T-helper 17 cell (primary cell): ENCODE measurements around the gene CD6. TPM values are rescaled to one million over a fixed set of nuclear protein-coding genes. Genes with fewer than 3 reads are reported as not detected.
"Not testable (repeated sequence)": the region's sequence is repeated elsewhere in the genome, so short reads cannot be mapped to it uniquely, and the experiment has no call there.

ENCODE experiments used
- ATAC-seq: fragments of 150-1000 bp; cut with Tn5 transposase; 2 replicates; pipeline ENCODE4 v1.10.0; 2021; ENCODE audit warnings: mild to moderate bottlenecking, moderate library complexity
- DNase-seq, 3 donors: peaks; one replicate each; pipeline versions ENCODE4 v3.0.0 to v3.0.0-alpha.2; 2020 to 2021
- H3K9me3 ChIP-seq: one replicate; pipeline ENCODE4 v1.7.0; 2013; ENCODE audit warnings: low read length, mild to moderate bottlenecking; ENCODE audit not compliant: control insufficient read depth, poor library complexity, severe bottlenecking
- H3K27ac Mint-ChIP-seq: one replicate; pipeline ENCODE4 v1.8.0; 2022; ENCODE audit warnings: mild to moderate bottlenecking, moderate library complexity, mixed read lengths
- H3K27me3 Mint-ChIP-seq: one replicate; pipeline ENCODE4 v1.8.0; 2022; ENCODE audit warnings: mixed read lengths
- H3K36me3 Mint-ChIP-seq: one replicate; pipeline ENCODE4 v1.8.0; 2022; ENCODE audit warnings: low read depth, mixed read lengths
- H3K4me1 Mint-ChIP-seq: one replicate; pipeline ENCODE4 v1.8.0; 2022; ENCODE audit warnings: mild to moderate bottlenecking, mixed read lengths
- H3K4me3 Mint-ChIP-seq: one replicate; pipeline ENCODE4 v1.8.0; 2022; ENCODE audit warnings: mild to moderate bottlenecking, moderate library complexity, mixed read lengths
- total RNA-seq, 4 donors: library from RNA in 2 of 4; stranded (reverse) in 2 of 4; gene quantifications; one replicate each; pipeline ENCODE4 v1.2.3 and lab custom pipeline; 2022 to 2026

CD6 gene
- total RNA-seq, 2 donors from 2014 or later = 533 to 568 TPM

DNA sequence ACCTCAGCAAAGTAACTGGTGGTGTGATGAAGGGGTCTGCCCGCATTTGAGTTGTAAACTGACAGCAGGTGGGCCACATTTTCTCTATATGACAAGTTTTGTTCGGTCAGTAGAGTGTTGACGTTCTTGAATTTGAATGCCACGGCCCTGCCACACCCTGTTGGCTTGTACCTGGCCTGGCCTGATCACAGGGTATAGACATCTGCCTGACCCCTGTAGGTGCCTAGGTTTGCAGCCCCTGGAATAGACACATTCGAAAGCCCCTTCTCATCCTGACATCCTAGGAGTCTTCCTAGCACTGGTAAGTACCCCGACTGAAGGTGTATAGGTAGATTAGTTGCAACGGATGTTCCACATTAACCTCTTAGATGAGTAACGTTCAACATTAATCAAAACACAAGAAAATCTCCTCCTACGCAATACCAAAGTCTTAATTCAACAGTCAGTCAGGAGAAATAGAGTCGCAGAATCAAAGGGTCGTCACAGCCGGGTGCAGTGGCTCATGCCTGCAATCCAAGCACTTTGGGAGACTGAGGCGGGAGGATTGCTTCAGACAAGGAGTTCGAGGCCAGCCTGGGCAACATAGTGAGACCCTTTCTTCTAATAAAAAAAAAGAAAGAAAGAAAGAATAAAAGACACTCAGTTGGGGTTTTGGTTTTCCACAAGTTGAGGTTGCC is 87.2 kb downstream of the CD6 start:
- DNase-seq (no peak), ATAC-seq (no peak)
- no peaks in the 10 kb centered on the region for H3K27me3 Mint-ChIP-seq
- H3K36me3 Mint-ChIP-seq = no peaks in the 10 kb centered on the region
- H3K4me3 Mint-ChIP-seq = no peak overlapping the region
- H3K9me3 ChIP-seq = no peaks in the 10 kb centered on the region
- peaks cover 52% of the 10 kb centered on the region for H3K4me1 Mint-ChIP-seq
- H3K27ac Mint-ChIP-seq = peak overlapping the region; percentile 98

DNA sequence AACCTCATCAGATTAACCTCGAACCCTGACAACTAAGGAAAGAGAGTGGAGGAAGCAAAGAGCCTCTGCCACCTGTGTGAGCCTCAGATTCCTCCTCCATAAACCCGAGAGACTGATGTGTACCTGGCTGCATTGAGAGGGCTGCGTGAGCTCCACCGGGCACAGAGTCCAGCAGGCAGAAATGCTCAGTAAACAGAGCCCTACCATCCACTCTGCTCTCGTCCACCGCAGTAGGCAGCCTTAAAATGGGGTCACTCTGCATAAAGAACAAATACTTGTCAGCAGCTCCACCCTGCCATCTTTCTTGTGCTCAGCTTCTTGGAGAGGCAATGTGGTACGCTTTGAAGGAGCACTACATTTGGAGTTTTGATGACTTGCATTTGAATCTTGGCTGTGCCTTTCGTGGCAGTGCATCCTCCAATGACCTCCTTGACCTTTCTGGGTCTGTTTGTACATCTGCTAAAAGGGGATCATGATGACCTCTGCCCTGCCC is 87.8 kb downstream of the CD6 start:
- ATAC-seq = no peak
- peak overlapping the region; percentile 98 for H3K27ac Mint-ChIP-seq
- no peaks in the 10 kb centered on the region for H3K9me3 ChIP-seq
- no peaks in the 10 kb centered on the region for H3K36me3 Mint-ChIP-seq
- H3K4me3 Mint-ChIP-seq = peak overlapping the region; percentile 33
- peaks cover 48% of the 10 kb centered on the region for H3K4me1 Mint-ChIP-seq
- no peak for DNase-seq
- no peaks in the 10 kb centered on the region for H3K27me3 Mint-ChIP-seq

DNA sequence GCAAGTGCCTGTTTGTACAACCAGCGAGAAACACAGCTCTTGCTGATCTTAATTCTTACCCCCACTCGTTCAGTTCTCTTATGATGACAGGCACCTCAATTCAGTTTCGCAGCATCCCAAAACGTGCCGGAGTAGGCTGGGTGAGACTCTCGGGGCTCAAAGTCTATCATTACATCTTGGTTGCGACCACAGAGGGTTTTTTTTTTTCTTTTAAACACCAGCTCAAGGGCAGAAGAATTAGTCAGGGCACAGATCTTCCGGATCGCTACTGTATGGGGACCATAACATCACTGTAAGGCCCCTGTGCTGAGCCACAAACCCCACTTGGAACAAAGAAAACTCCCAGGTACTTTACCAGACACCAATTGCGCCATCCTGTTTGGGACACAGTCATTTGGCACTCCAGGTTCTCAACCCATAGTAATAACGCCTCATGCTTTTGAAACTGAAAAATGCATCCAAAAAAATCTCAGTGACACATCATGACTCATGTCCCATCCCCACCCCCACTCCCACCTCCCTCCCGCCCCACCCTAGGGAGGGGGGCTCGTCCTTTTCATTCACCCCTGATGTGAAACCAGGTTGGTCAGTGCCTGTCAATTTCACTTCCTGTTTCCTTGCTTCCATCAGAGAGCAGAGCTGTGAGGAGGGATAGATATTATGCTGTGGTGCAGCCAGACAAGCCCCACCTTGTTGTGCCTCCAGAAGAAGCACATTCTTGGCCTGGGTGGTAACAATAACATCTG is 89.8 kb downstream of the CD6 start:
- Mint-ChIP-seq H3K36me3 (no peaks in the 10 kb centered on the region), H3K27me3 (no peaks in the 10 kb centered on the region)

DNA sequence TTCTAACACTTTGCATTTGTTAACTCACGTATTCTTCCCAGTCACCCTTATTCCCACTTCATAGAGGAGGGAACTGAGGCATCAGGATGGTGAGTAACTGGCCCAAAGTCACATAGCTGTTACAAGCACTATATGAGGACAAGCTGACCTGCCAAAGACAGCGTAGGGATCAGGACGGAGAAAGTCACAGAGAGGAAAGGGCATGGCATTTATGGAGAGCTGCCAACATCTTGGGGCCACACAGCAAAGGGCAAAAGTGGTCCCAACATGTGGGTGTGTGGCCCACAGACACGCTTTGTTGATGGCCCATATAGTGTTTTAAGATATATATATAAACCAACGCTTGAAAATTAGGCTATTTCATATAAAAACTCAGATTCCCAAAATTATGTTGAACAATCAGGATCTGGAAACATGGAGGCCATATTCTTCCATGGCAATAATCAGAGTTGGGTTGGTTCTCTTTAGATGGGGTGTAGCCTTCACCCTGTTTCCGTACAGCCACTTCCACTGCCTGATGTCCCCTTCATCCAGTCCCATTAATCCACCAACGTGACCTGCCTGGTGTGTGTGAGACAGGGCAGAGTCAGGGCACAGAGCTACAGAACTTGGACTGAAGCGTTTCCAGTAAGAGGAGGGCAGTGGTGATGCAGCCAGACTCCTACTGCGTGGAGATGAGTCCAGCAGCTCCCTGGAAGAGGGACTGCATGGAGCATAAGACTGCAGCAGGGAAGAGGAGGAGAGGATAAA is 90.9 kb downstream of the CD6 start:
- H3K4me3 Mint-ChIP-seq = no peak overlapping the region
- no peaks in the 10 kb centered on the region for H3K9me3 ChIP-seq
- H3K36me3 Mint-ChIP-seq = no peaks in the 10 kb centered on the region
- no peak for DNase-seq
- H3K27ac Mint-ChIP-seq = peak overlapping the region; percentile 98
- H3K4me1 Mint-ChIP-seq = peaks cover 61% of the 10 kb centered on the region
- H3K27me3 Mint-ChIP-seq = no peaks in the 10 kb centered on the region
- no peak for ATAC-seq

More for the DNA sequence above, 89.8 kb downstream of the CD6 start:
- Mint-ChIP-seq H3K4me3 (peak overlapping the region; percentile 88), H3K27ac (peak overlapping the region; percentile 98), H3K4me1 (peaks cover 54% of the 10 kb centered on the region)
- ATAC-seq = peak; percentile 88
- H3K9me3 ChIP-seq = no peaks in the 10 kb centered on the region
- DNase-seq = peak; percentile 37 to 81 (median 47)

DNA sequence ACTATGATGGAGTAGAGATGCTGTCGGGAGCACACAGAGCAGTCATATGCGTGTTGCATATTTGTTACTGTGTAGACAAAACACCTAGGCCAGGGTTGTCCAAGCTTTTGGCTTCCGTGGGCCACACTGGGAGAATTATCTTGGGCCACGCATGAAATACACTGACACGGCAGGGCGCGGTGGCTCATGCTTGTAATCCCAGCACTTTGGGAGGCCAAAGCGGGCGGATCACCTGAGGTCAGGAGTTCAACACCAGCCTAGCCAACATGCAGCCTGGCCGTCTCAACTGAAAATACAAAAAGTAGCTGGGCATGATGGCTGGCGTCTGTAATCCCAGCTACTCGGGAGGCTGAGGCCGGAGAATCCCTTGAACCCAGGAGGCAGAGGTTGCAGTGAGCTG is 93.8 kb downstream of the CD6 start:
- not testable (repeated sequence) for DNase-seq, H3K27me3 Mint-ChIP-seq, H3K9me3 ChIP-seq, H3K36me3 Mint-ChIP-seq, ATAC-seq
- H3K27ac Mint-ChIP-seq = peak overlapping the region; percentile 98
- peaks cover 58% of the 10 kb centered on the region for H3K4me1 Mint-ChIP-seq
- peak overlapping the region; percentile 72 for H3K4me3 Mint-ChIP-seq

DNA sequence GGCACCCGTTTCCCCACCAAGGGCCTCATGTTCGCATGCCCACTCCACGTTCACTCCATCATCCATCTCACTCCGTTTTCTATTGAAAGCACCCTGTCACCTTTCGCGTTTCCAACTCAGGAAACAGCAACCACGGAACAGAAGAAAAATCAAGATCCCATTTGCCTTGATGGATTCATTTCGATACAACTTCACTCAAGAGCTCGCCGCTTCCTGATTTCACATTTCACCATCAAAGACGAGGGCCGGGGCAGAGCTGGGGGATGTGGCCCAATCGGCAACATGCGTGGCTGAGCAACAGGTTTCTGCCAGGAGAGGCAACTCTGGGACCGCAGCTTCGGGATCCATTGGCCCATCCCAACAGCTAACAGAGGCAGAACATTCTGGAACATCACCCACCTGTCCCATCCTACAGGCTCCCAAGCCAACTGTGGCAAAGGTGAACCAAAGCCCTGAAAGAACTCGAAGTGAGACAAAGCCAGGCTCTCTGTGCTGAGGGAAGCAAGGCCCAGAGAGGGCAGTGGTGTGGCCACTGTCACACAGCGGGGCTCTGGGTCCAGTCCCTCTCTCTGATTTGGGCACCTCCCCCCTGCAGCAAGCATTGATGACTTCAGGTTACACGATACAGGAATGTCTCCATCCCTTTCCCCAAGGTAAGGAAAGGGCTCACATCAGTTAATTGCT is 94.6 kb downstream of the CD6 start:
- no peak for ATAC-seq
- Mint-ChIP-seq H3K4me3 (peak overlapping the region; percentile 72), H3K36me3 (no peaks in the 10 kb centered on the region), H3K4me1 (peaks cover 58% of the 10 kb centered on the region), H3K27me3 (no peaks in the 10 kb centered on the region), H3K27ac (peak overlapping the region; percentile 98)
- H3K9me3 ChIP-seq = no peaks in the 10 kb centered on the region
- no peak for DNase-seq

DNA sequence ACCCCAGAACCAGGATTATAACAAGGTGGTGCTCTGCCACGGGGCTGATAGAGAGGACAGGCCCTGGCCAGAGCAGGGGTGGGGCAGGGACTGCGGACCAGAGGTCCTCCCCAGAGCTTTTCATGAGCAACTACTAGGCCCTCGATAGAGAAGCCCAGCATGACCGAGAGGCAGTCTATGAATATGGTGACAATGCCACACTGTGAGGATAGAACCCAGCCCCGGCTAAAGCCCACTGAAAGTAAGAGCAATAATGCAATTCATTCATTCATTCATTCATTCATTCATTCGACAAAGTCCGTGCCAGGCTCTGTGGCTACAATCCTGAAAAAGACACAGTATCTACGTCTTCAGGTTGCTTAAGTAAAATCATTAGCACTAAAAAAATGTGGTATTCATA is 95.2 kb downstream of the CD6 start:
- DNase-seq = no peak
- no peak for ATAC-seq
- H3K4me3 Mint-ChIP-seq = no peak overlapping the region
- H3K27ac Mint-ChIP-seq = peak overlapping the region; percentile 98
- H3K4me1 Mint-ChIP-seq = peaks cover 59% of the 10 kb centered on the region
- no peaks in the 10 kb centered on the region for H3K27me3 Mint-ChIP-seq
- no peaks in the 10 kb centered on the region for H3K36me3 Mint-ChIP-seq
- H3K9me3 ChIP-seq = no peaks in the 10 kb centered on the region

DNA sequence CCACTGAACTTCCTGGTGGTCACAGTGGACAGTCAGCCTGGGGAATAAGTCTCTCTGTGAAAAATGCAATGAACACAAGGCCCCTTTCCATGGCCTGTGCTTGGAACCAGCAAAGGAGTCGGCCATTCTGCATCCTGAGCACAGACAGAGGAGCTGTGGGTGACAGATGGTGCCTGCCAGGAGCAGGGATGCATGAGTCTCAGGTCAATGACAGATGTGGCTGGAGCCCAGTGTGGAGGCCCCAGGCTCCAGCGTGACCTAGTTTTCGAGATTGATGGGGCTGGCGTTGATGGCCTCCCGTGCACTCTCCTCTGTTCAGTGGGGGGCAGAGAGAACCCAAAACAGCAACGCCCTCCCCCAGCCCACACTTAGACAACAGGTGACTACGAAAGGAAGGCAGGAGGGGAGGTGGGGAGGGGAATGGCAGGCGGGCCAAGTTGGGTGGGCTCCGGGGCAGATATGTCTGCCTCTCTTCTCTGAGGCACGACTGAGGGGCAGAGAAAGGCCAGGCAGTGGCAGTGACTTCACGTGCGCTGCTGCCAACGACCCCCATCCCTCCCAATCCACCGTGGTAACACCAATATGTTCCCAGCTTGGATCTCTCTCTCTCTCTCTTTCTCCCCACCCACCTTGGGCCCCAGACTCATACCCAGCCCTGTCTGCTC is 96.4 kb downstream of the CD6 start:
- H3K9me3 ChIP-seq = no peaks in the 10 kb centered on the region
- Mint-ChIP-seq H3K4me3 (no peak overlapping the region), H3K27ac (peak overlapping the region; percentile 98), H3K27me3 (no peaks in the 10 kb centered on the region), H3K36me3 (no peaks in the 10 kb centered on the region), H3K4me1 (peaks cover 61% of the 10 kb centered on the region)
- ATAC-seq (no peak), DNase-seq (no peak)

DNA sequence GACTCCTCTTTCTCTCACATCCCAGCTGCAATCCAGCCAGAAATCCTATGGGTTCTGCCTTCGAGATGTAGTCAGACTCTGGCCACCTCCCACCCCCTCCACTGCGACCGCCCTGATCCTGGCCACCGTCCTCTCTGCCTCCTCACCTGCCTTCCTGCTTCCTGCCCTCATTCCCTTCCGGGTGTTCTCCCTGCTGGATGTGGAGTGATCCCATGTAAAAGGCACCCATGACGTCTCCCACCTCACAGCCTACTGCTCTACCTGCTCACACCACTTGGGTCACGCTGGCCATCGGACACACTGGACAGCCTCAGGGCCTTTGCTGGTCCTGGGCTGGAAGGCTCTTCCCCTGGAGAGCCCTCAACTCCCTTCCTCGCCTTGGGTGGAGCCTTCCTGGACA is 97.1 kb downstream of the CD6 start:
- no peaks in the 10 kb centered on the region for H3K36me3 Mint-ChIP-seq

DNA sequence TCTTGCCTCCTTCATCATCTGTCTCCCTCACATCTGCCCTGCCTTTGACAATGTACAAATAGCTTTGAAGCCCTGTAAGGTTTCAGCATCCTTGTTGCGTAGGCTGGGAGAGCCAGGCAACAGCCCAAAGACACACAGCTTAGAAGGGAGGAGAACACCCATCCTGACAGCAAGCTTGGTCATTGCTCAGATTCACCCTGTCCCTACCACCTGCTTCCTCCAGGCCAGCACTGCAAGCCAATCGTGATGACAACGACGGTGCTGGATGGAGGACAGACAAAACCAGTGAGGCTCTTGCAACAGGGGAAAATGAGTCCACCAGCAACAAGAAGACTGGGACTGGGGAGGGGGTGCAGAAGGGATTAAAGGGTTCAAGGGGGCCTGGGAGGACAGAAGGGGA is 97.9 kb downstream of the CD6 start:
- Mint-ChIP-seq H3K36me3 (no peaks in the 10 kb centered on the region), H3K4me1 (peaks cover 58% of the 10 kb centered on the region), H3K27ac (peak overlapping the region; percentile 98), H3K27me3 (no peaks in the 10 kb centered on the region), H3K4me3 (no peak overlapping the region)
- ATAC-seq = no peak
- H3K9me3 ChIP-seq = no peaks in the 10 kb centered on the region
- DNase-seq = no peak

More for the DNA sequence above, 97.1 kb downstream of the CD6 start:
- H3K9me3 ChIP-seq = no peaks in the 10 kb centered on the region
- peak overlapping the region; percentile 2 for H3K4me3 Mint-ChIP-seq
- no peaks in the 10 kb centered on the region for H3K27me3 Mint-ChIP-seq
- peak overlapping the region; percentile 98 for H3K27ac Mint-ChIP-seq
- ATAC-seq (no peak), DNase-seq (no peak)
- H3K4me1 Mint-ChIP-seq = peaks cover 56% of the 10 kb centered on the region
